ENCODE measurements around the gene PPP1R9B. TPM values are rescaled to one million over a fixed set of nuclear protein-coding genes. Genes with fewer than 3 reads are reported as not detected.

Gene PPP1R9B
- total RNA-seq, 4 donors from 2014 or later: 23.3 to 38.1 (median 30.8) TPM

- no peaks in the 10 kb centered on the region for H3K27me3 ChIP-seq
- no peaks in the 10 kb centered on the region for H3K9me3 ChIP-seq
- peaks cover 0 to 13% of the 10 kb centered on the region in 2 donors for H3K36me3 ChIP-seq
- peak within 1 kb of the TSS; percentile 88 to 94 (median 90) for H3K27ac ChIP-seq
- TF ChIP-seq POLR2AphosphoS5 (IDR thresholded peaks at IDR 0.05) (peak; percentile 15), EP300 (IDR thresholded peaks at IDR 0.05) (no peak), POLR2A (IDR thresholded peaks at IDR 0.05) (peak in 1 of 2 donors; percentile 15)
- TF ChIP-seq, protein P1, sequence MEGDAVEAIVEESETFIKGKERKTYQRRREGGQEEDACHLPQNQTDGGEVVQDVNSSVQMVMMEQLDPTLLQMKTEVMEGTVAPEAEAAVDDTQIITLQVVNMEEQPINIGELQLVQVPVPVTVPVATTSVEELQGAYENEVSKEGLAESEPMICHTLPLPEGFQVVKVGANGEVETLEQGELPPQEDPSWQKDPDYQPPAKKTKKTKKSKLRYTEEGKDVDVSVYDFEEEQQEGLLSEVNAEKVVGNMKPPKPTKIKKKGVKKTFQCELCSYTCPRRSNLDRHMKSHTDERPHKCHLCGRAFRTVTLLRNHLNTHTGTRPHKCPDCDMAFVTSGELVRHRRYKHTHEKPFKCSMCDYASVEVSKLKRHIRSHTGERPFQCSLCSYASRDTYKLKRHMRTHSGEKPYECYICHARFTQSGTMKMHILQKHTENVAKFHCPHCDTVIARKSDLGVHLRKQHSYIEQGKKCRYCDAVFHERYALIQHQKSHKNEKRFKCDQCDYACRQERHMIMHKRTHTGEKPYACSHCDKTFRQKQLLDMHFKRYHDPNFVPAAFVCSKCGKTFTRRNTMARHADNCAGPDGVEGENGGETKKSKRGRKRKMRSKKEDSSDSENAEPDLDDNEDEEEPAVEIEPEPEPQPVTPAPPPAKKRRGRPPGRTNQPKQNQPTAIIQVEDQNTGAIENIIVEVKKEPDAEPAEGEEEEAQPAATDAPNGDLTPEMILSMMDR (IDR thresholded peaks at IDR 0.05): peak in 2 of 4 experiments; percentile 23 to 40
- peak; percentile 39 for ATAC-seq
- peaks cover 0 to 82% (median 27%) of the 10 kb centered on the region in 3 donors for H3K4me1 ChIP-seq
- WGBS, 2 donors (ENCODE audit: low coverage in 1 of 2): 47 to 53% methylated on average over 3 of the region's 15 CpGs
- H3K4me3 ChIP-seq: peak within 1 kb of the TSS; percentile 54 to 57
These were observed 15.5 kb upstream of the PPP1R9B start, which contains the start of gene SGCA for GRCh38 chr17:50165867-50166517. TSS of gene SGCA (plus strand) at chr17:50166005. CDS start at chr17:50166041, 36 bp downstream.

- no peaks in the 10 kb centered on the region for H3K27me3 ChIP-seq
- peak overlapping the region; percentile 54 to 57 for H3K4me3 ChIP-seq
- 37 to 54% methylated on average over 3 of the region's 3 CpGs for WGBS, 2 donors (ENCODE audit: low coverage in 1 of 2)
- no peak for ATAC-seq
- peaks cover 0 to 8% of the 10 kb centered on the region in 2 donors for H3K36me3 ChIP-seq
- no peak for TF ChIP-seq EP300 (IDR thresholded peaks at IDR 0.05)
- no peak for TF ChIP-seq POLR2A (IDR thresholded peaks at IDR 0.05)
- peaks cover 0 to 87% (median 31%) of the 10 kb centered on the region in 3 donors for H3K4me1 ChIP-seq
- peak overlapping the region; percentile 88 to 94 (median 90) for H3K27ac ChIP-seq
- no peaks in the 10 kb centered on the region for H3K9me3 ChIP-seq
These were observed 15.0 kb upstream of the PPP1R9B start for GRCh38 chr17:50165466-50165865.

DNA sequence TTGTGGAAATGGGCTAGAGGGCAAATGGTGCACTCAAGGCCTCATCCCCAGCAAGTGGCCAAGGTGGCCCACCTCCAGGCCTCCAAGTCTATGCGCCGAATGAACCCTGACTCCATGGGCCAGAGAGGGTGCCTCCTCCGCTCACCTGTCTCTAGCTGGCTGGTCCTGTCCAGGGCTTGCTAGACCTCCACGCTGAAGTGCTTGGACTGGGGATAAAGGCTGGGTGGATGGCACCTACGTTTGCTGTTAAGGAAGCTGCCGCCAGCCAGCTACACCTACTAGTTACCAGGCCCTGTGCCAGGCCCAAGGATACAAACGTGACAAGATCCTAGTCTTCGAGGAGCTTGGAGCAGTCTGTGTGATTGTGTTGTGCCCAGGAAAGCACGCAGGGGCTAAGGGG is 14.6 kb upstream of the PPP1R9B start:
- Histone ChIP-seq H3K9me3 (no peaks in the 10 kb centered on the region), H3K27me3 (no peaks in the 10 kb centered on the region), H3K36me3 (peaks cover 0 to 4% of the 10 kb centered on the region in 2 donors), H3K4me3 (no peak overlapping the region), H3K4me1 (peaks cover 0 to 88% (median 31%) of the 10 kb centered on the region in 3 donors), H3K27ac (peak overlapping the region; percentile 88 to 94 (median 90))
- no CpG with 5 or more reads among the region's 9 CpGs for WGBS, 2 donors (ENCODE audit: low coverage in 1 of 2)
- TF ChIP-seq, protein P1 (IDR thresholded peaks at IDR 0.05): no peak
- TF ChIP-seq POLR2AphosphoS5 (IDR thresholded peaks at IDR 0.05) (no peak), POLR2A (IDR thresholded peaks at IDR 0.05) (no peak), EP300 (IDR thresholded peaks at IDR 0.05) (no peak)
- no peak for ATAC-seq

- Histone ChIP-seq H3K4me3 (no peak overlapping the region), H3K36me3 (no peaks in the 10 kb centered on the region), H3K4me1 (peaks cover 0 to 84% (median 31%) of the 10 kb centered on the region in 3 donors), H3K27me3 (no peaks in the 10 kb centered on the region), H3K27ac (peak overlapping the region in 3 of 4 donors; percentile 14 to 90 (median 90)), H3K9me3 (no peaks in the 10 kb centered on the region)
- 100% methylated on average over 1 to 2 of the region's 2 CpGs for WGBS, 2 donors (ENCODE audit: low coverage in 1 of 2)
- no peak for ATAC-seq
- no peak for TF ChIP-seq POLR2AphosphoS5 (IDR thresholded peaks at IDR 0.05)
- TF ChIP-seq, protein P1 (IDR thresholded peaks at IDR 0.05): no peak
- no peak for TF ChIP-seq POLR2A (IDR thresholded peaks at IDR 0.05)
- no peak for TF ChIP-seq EP300 (IDR thresholded peaks at IDR 0.05)
These were observed 14.2 kb upstream of the PPP1R9B start for GRCh38 chr17:50164697-50164988.

GRCh38 chr17:50163843-50164696 is 13.6 kb upstream of the PPP1R9B start:
- no peaks in the 10 kb centered on the region for H3K36me3 ChIP-seq
- no CpG with 5 or more reads among the region's 11 CpGs for WGBS, 2 donors (ENCODE audit: low coverage in 1 of 2)
- no peak for TF ChIP-seq EP300 (IDR thresholded peaks at IDR 0.05)
- no peak for TF ChIP-seq POLR2A (IDR thresholded peaks at IDR 0.05)
- TF ChIP-seq, protein P1 (IDR thresholded peaks at IDR 0.05): no peak
- no peak for TF ChIP-seq POLR2AphosphoS5 (IDR thresholded peaks at IDR 0.05)
- no peak for ATAC-seq
- H3K27me3 ChIP-seq: no peaks in the 10 kb centered on the region
- no peaks in the 10 kb centered on the region for H3K9me3 ChIP-seq
- H3K4me1 ChIP-seq: peaks cover 0 to 78% (median 26%) of the 10 kb centered on the region in 3 donors
- H3K4me3 ChIP-seq: no peak overlapping the region
- peak overlapping the region in 1 of 4 donors; percentile 35 for H3K27ac ChIP-seq
